Endothelial cell of umbilical vein (primary cell): Measurements from ENCODE around the gene AUTS2. TPM values are rescaled to one million over a fixed set of nuclear protein-coding genes. Genes with fewer than 3 reads are reported as not detected.

Experiments
- BruUV-seq: library from RNA; stranded (reverse); fragments of 400-500 nt; replicated peaks from 2 replicates; lab custom pipeline; 2021; lab: Mats Ljungman, UMichigan
- CTCF ChIA-PET: fragments of 300-600, 350-600 bp; sonication (Branson Sonifier 250); formaldehyde crosslinking; loops from one replicate; lab custom pipeline; 2021; ENCODE audit warnings: antibody characterized with exemption, inconsistent platforms; lab: Charles Lee
- POLR2A ChIA-PET: fragments of 300-600, 350-600 bp; sonication (Branson Sonifier 250); formaldehyde crosslinking; loops from one replicate; lab custom pipeline; 2021; ENCODE audit warnings: antibody characterized with exemption, inconsistent platforms; lab: Charles Lee
- DNase-seq: peaks from one replicate; pipeline ENCODE4 v3.0.0-alpha.2; 2011; ENCODE audit warnings: low read depth, low spot score
- FAIRE-seq: peaks from 2 replicates; lab custom pipeline; 2011; peaks lifted over from hg19 to GRCh38; lab: Jason Lieb, UNC
- H2AFZ ChIP-seq: 2 replicates; pipeline ENCODE4 v1.6.0; 2012; ENCODE audit warnings: low read depth, low read length, control low read depth, inconsistent platforms
- H3K27ac ChIP-seq: 2 replicates; pipeline ENCODE4 v1.5.1; 2011; ENCODE audit warnings: low read depth, mild to moderate bottlenecking, control low read depth, low read length, moderate library complexity; ENCODE audit not compliant: insufficient read depth
- H3K27me3 ChIP-seq, 2 experiments: 2 replicates each; pipeline versions ENCODE4 v1.6.0 to v1.6.1; 2011; ENCODE audit warnings: low read length in 2 of 2, mixed read lengths in 1 of 2; ENCODE audit not compliant: control insufficient read depth in 2 of 2, insufficient read depth in 2 of 2
- H3K36me3 ChIP-seq, 2 experiments: 2 replicates in 1 of 2; 3 replicates in 1 of 2; pipeline ENCODE4 v1.5.1; 2011; ENCODE audit warnings: low read length in 2 of 2, mild to moderate bottlenecking in 1 of 2, moderate library complexity in 1 of 2; ENCODE audit not compliant: control insufficient read depth in 2 of 2, insufficient read depth in 2 of 2; ENCODE audit errors: extremely low read depth in 1 of 2
- H3K4me1 ChIP-seq: 3 replicates; pipeline ENCODE4 v1.5.1; 2011; ENCODE audit warnings: mild to moderate bottlenecking, low read length; ENCODE audit not compliant: control insufficient read depth, insufficient read depth; ENCODE audit errors: extremely low read depth
- H3K4me2 ChIP-seq: 2 replicates; pipeline ENCODE4 v1.6.1; 2011; ENCODE audit warnings: low read length, control low read depth, mixed read lengths; ENCODE audit not compliant: insufficient read depth
- H3K4me3 ChIP-seq, 3 experiments: fragments of 200-600 bp in 1 of 3; sonication (generic), shearing (Covaris generic) in 1 of 3; replicated peaks in 1 of 3; 2 replicates each; pipeline ENCODE4 v1.5.1; 2011 to 2016; ENCODE audit warnings: control low read depth in 3 of 3, low read length in 3 of 3, mild to moderate bottlenecking in 2 of 3, inconsistent platforms in 1 of 3, low read depth in 1 of 3, moderate library complexity in 1 of 3; ENCODE audit not compliant: insufficient read depth in 1 of 3
- H3K79me2 ChIP-seq: 2 replicates; pipeline ENCODE4 v1.6.0; 2012; ENCODE audit warnings: low read length, inconsistent platforms; ENCODE audit not compliant: control insufficient read depth, insufficient read depth
- H3K9ac ChIP-seq: replicated peaks from 2 replicates; pipeline ENCODE3; 2011; ENCODE audit warnings: low read length, control low read depth; ENCODE audit not compliant: insufficient read depth; ENCODE audit errors: extremely low read depth
- H3K9me1 ChIP-seq: replicated peaks from 3 replicates; pipeline ENCODE4 v1.6.0; 2011; ENCODE audit warnings: mild to moderate bottlenecking, low read length; ENCODE audit not compliant: control insufficient read depth, insufficient read depth; ENCODE audit errors: extremely low read depth
- H3K9me3 ChIP-seq: replicated peaks from 2 replicates; pipeline ENCODE4 v1.5.1; 2012; ENCODE audit warnings: low read length, inconsistent platforms; ENCODE audit not compliant: control insufficient read depth, insufficient read depth
- H4K20me1 ChIP-seq: replicated peaks from 2 replicates; pipeline ENCODE3; 2011; ENCODE audit warnings: mild to moderate bottlenecking, low read length; ENCODE audit not compliant: control insufficient read depth, insufficient read depth; ENCODE audit errors: extremely low read depth
- CTCF ChIP-seq, 2 donors: IDR thresholded peaks; 1 replicate in 1 of 2; 2 replicates in 1 of 2; pipeline ENCODE4 v1.5.1; 2011; ENCODE audit warnings: low read length in 2 of 2, mild to moderate bottlenecking in 2 of 2, moderate library complexity in 2 of 2, control low read depth in 1 of 2, inconsistent platforms in 1 of 2, low read depth in 1 of 2; ENCODE audit not compliant: insufficient read depth in 1 of 2; ENCODE audit errors: extremely low read depth in 1 of 2
- EZH2 ChIP-seq: IDR thresholded peaks from 2 replicates; pipeline ENCODE4 v1.6.1; 2012; ENCODE audit warnings: borderline replicate concordance, low read depth, mild to moderate bottlenecking, moderate library complexity, low read length, inconsistent platforms; ENCODE audit not compliant: severe bottlenecking
- FOS ChIP-seq: IDR thresholded peaks from 2 replicates; pipeline ENCODE4 v1.6.1; 2011; ENCODE audit warnings: mild to moderate bottlenecking, low read length, moderate library complexity, borderline replicate concordance; ENCODE audit not compliant: insufficient read depth
- GATA2 ChIP-seq: IDR thresholded peaks from 2 replicates; pipeline ENCODE4 v1.7.0; 2011; ENCODE audit warnings: low read depth, mild to moderate bottlenecking, moderate library complexity, mixed read lengths, low read length; ENCODE audit not compliant: insufficient read length, insufficient read depth
- JUN ChIP-seq: IDR thresholded peaks from 2 replicates; pipeline ENCODE4 v1.6.1; 2011; ENCODE audit warnings: borderline replicate concordance, low read depth; ENCODE audit not compliant: insufficient read length, insufficient read depth
- MAX ChIP-seq: IDR thresholded peaks from 2 replicates; pipeline ENCODE4 v1.6.1; 2011; ENCODE audit not compliant: insufficient read depth, insufficient read length
- MYC ChIP-seq: IDR thresholded peaks from one replicate; pipeline ENCODE4 v1.6.1; 2011; ENCODE audit warnings: mild to moderate bottlenecking, low read depth, low read length
- POLR2A ChIP-seq: IDR thresholded peaks from 2 replicates; pipeline ENCODE4 v1.6.1; 2012; ENCODE audit warnings: low read depth, mild to moderate bottlenecking, control low read depth, low read length
- POLR2AphosphoS5 ChIP-seq: IDR thresholded peaks from 2 replicates; pipeline ENCODE4 v1.6.1; 2012; ENCODE audit warnings: low read depth, mild to moderate bottlenecking, control low read depth, low read length, moderate library complexity; ENCODE audit not compliant: insufficient read depth
- dilution Hi-C: fragments of 300-500 bp; cut with MboI; formaldehyde crosslinking; loops from one replicate; pipeline ENCODE4 v1.15.0; 2019; ENCODE audit warnings: low sequenced_read_pairs; ENCODE audit not compliant: extremely low pct_ligation_motif_present
- intact Hi-C: fragments of 100-400 bp; cut with micrococcal nuclease; formaldehyde crosslinking; loops from one replicate; pipeline ENCODE4 v1.10.0; 2022
- polyA plus RNA-seq, 4 experiments: library from polyadenylated mRNA; depleted of rRNA in 3 of 4; stranded (reverse) in 3 of 4; unstranded in 1 of 4; fragments of >200 nt; gene quantifications; 2 replicates each; pipeline versions ENCODE4 v1.2.1 to v1.2.3, GENCODE V29; 2011 to 2012; ENCODE audit warnings: missing spikeins in 1 of 4
- total RNA-seq: library from RNA; stranded (reverse); gene quantifications from 2 replicates; pipeline ENCODE4 v1.2.3, GENCODE V29; 2021

Gene AUTS2
- total and polyA plus RNA-seq, 2 donors (not counting 3 experiments of a cell fraction or from before 2014, with no cell fraction given), result 0.59 to 8.0 TPM

GRCh38 chr7:70674571-70675010 lies 1076.3 kb downstream of the AUTS2 start:
- Histone ChIP-seq H2AFZ (no peak overlapping the region), H3K27ac (no peak overlapping the region), H3K36me3 (no peaks in the 10 kb centered on the region), H3K9ac (no peak overlapping the region), H3K9me1 (no peaks in the 10 kb centered on the region), H3K4me1 (no peaks in the 10 kb centered on the region), H3K27me3 (no peaks in the 10 kb centered on the region), H3K9me3 (no peaks in the 10 kb centered on the region), H3K79me2 (no peaks in the 10 kb centered on the region), H4K20me1 (no peaks in the 10 kb centered on the region), H3K4me3 (no peak overlapping the region), H3K4me2 (no peak overlapping the region)
- POLR2A ChIA-PET, result no interaction called here
- dilution Hi-C loops (no loop called here), intact Hi-C loops (no loop called here)
- TF ChIP-seq EZH2, result no peak
- TF ChIP-seq POLR2AphosphoS5, result no peak
- no peak for TF ChIP-seq MYC
- TF ChIP-seq CTCF (IDR thresholded peaks at IDR 0.05; ENCODE audit: extremely low read depth in 1 of 2, insufficient read depth in 1 of 2, low read depth in 1 of 2, low read length in 2 of 2), result no peak
- TF ChIP-seq JUN, result no peak
- TF ChIP-seq FOS, result no peak
- no peak for TF ChIP-seq GATA2
- TF ChIP-seq MAX, result no peak
- no peak for TF ChIP-seq POLR2A
- DNase-seq, result no peak
- CTCF ChIA-PET, result no interaction called here
- BruUV-seq, result no TSS peak
- no peak for FAIRE-seq
